ENCODE data around the gene EDN3.

- no peak for TF ChIP-seq EP300 (IDR thresholded peaks at IDR 0.05)
- TF ChIP-seq POLR2A (IDR thresholded peaks at IDR 0.05), result no peak
Observed at GRCh38 chr20:59334651-59335300, 34.4 kb downstream of the EDN3 start.

Data from upper lobe of left lung (tissue), 4 donors.